H1 (cell line): ENCODE measurements around the gene MAP3K14. TPM values are rescaled to one million over a fixed set of nuclear protein-coding genes. Genes with fewer than 3 reads are reported as not detected.

Experiments used
- ASH2L ChIP-seq: fragments of 200-600, 300-600 bp; sonication (generic); IDR thresholded peaks from one replicate; pipeline ENCODE4 v1.7.1; 2017; ENCODE audit warnings: low read length
- BACH1 ChIP-seq: IDR thresholded peaks from 2 replicates; pipeline ENCODE4 v1.6.1; 2012; ENCODE audit warnings: low read length, improper control_type of control experiment
- BRCA1 ChIP-seq: IDR thresholded peaks from 2 replicates; pipeline ENCODE4 v1.6.1; 2012; ENCODE audit warnings: low read depth, low read length, improper control_type of control experiment
- CEBPB ChIP-seq: IDR thresholded peaks from 2 replicates; pipeline ENCODE4 v1.6.1; 2012; ENCODE audit warnings: low read depth, low read length
- CHD1 ChIP-seq: IDR thresholded peaks from 2 replicates; pipeline ENCODE4 v1.6.1; 2012; ENCODE audit warnings: low read depth, low read length, improper control_type of control experiment
- CHD7 ChIP-seq: fragments of 300-600 bp; sonication (generic); IDR thresholded peaks from 2 replicates; pipeline ENCODE4 v1.7.1; 2012; ENCODE audit warnings: low read length, moderate library complexity, mild to moderate bottlenecking, inconsistent platforms; ENCODE audit not compliant: insufficient replicate concordance
- KDM1A ChIP-seq: fragments of 200-600, 300-600 bp; sonication (generic); IDR thresholded peaks from 2 replicates; pipeline ENCODE4 v1.7.1; 2016; ENCODE audit warnings: mild to moderate bottlenecking, low read length, borderline replicate concordance
- RXRA ChIP-seq: IDR thresholded peaks from 2 replicates; pipeline ENCODE4 v1.6.1; 2011; ENCODE audit warnings: low read depth, mild to moderate bottlenecking, low read length, moderate library complexity; ENCODE audit not compliant: insufficient read depth
- SAP30 ChIP-seq: fragments of 300-600 bp; sonication (generic); IDR thresholded peaks from 2 replicates; pipeline ENCODE4 v1.7.1; 2012; ENCODE audit warnings: low read length, moderate library complexity, mild to moderate bottlenecking, inconsistent platforms; ENCODE audit not compliant: insufficient read depth, insufficient replicate concordance
- SIX5 ChIP-seq: IDR thresholded peaks from 2 replicates; pipeline ENCODE4 v1.6.1; 2011; ENCODE audit warnings: mild to moderate bottlenecking, low read depth, low read length
- SP4 ChIP-seq: IDR thresholded peaks from 2 replicates; pipeline ENCODE4 v1.6.1; 2012; ENCODE audit warnings: low read length, inconsistent platforms
- SUZ12 ChIP-seq: fragments of 200-600 bp; sonication (generic); IDR thresholded peaks from 2 replicates; pipeline ENCODE4 v1.6.1; 2012; ENCODE audit warnings: mild to moderate bottlenecking, inconsistent platforms, low read length, moderate library complexity, mixed read lengths
- TAF1 ChIP-seq: IDR thresholded peaks from 2 replicates; pipeline ENCODE4 v1.6.1; 2011; ENCODE audit warnings: mild to moderate bottlenecking, low read depth, low read length
- YY1 ChIP-seq: IDR thresholded peaks from 2 replicates; pipeline ENCODE4 v1.6.1; 2011; ENCODE audit warnings: low read depth, mild to moderate bottlenecking, low read length
- polyA plus RNA-seq, 7 experiments: library from polyadenylated mRNA; depleted of rRNA in 3 of 7; stranded (reverse) in 5 of 7; unstranded in 2 of 7; fragments of >200 nt in 5 of 7; fragments of 200-250 nt in 2 of 7; gene quantifications; 1 replicate in 5 of 7; 2 replicates in 1 of 7; 4 replicates in 1 of 7; pipeline versions ENCODE4 v1.2.1 to v1.2.3, GENCODE V29; 2011 to 2013; ENCODE audit warnings: missing spikeins in 2 of 7, mixed read lengths in 2 of 7
- total RNA-seq: library from RNA; stranded (reverse); fragmentation: NEBNext Ultra II Directional; extraction: Animal tissue kit (Norgen Biotek cat#: 25700); gene quantifications from 2 replicates; pipeline ENCODE4 v1.2.1, GENCODE V29; 2021

Gene MAP3K14
- total and polyA plus RNA-seq, 2 of the 8 experiments (the other 6 are each of a cell fraction or from before 2014, with no cell fraction given) = 5.2 to 6.1 TPM

- TF ChIP-seq CHD7 (no peak), SUZ12 (no peak), CHD1 (no peak), BACH1 (no peak), SAP30 (no peak), SP4 (no peak), SIX5 (no peak), ASH2L (no peak), BRCA1 (no peak), CEBPB (no peak), TAF1 (no peak), KDM1A (no peak), RXRA (no peak), YY1 (no peak)
These were observed 59.7 kb downstream of the MAP3K14 start (continued) for GRCh38 chr17:45257115-45257514.
